ENCODE data around the gene IL1R1. TPM values are rescaled to one million over a fixed set of nuclear protein-coding genes. Genes with fewer than 3 reads are reported as not detected.
"Not testable (repeated sequence)": the region's sequence is repeated elsewhere in the genome, so short reads cannot be mapped to it uniquely, and the experiment has no call there.

IL1R1 gene
- total RNA-seq, 2 experiments from 2014 or later: 0.11 TPM; not detected in 1

- Mint-ChIP-seq H3K36me3 (no peaks in the 10 kb centered on the region), H3K27me3 (peaks cover 20% of the 10 kb centered on the region), H3K4me3 (peak overlapping the region; percentile 69), H3K9me3 (peaks cover 1% of the 10 kb centered on the region), H3K4me1 (peaks cover 13% of the 10 kb centered on the region), H3K27ac (no peak overlapping the region)
- ATAC-seq (ENCODE audit: low read depth): peak; percentile 61
- peak; percentile 36 for DNase-seq
- POLR2A ChIA-PET: interaction anchor here (0.5 to 0.6 kb wide), 2 partner anchors 91 to 267 kb away, joined by 3 to 4 read pairs; no protein-coding TSS in a partner anchor
These were observed 38.3 kb upstream of the IL1R1 start for GRCh38 chr2:102103992-102104871.

- H3K4me3 Mint-ChIP-seq: no peak overlapping the region
- H3K27ac Mint-ChIP-seq: no peak overlapping the region
- peaks cover 7% of the 10 kb centered on the region for H3K4me1 Mint-ChIP-seq
- no peak for ATAC-seq (ENCODE audit: low read depth)
- H3K36me3 Mint-ChIP-seq: no peaks in the 10 kb centered on the region
- H3K9me3 Mint-ChIP-seq: peaks cover 1% of the 10 kb centered on the region
- peaks cover 18% of the 10 kb centered on the region for H3K27me3 Mint-ChIP-seq
- no peak for DNase-seq
- POLR2A ChIA-PET: no interaction called here
These were observed 36.4 kb upstream of the IL1R1 start for GRCh38 chr2:102106133-102106556.

DNA sequence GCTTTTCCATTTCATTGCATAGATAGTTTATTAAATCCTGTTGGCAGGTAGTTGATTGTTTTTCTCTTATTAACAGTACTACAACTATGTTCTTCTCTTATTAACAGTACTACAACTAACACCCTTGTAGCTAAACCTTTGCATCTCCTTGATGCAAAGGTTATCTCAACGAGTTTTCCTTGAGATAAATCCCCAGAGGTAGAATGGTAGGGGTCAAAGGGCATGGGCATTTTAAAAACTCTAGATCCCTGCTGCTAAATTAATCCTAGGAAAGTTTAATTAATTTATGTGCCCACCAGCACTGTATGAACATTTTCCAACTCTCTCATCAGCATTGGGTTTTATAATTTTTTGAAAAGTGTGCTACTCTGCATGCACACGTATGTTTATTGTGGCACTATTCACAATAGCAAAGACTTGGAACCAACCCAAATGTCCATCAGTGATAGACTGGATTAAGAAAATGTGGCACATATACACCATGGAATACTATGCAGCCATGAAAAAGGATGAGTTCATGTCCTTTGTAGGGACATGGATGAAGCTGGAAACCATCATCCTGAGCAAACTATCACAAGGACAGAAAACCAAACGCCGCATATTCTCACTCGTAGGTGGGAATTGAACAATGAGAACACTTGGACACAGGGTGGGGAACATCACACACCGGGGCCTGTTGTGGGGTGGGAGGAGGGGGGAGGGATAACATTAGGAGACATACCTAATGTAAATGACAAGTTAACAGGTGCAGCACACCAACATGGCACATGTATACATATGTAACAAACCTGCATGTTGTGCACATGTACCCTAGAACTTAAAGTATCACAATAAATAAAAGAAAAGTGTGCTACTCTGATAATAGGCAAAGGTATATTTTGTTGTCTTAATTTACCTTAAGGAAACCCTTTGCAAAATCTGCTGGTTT is 35.5 kb upstream of the IL1R1 start:
- H3K27me3 Mint-ChIP-seq: peaks cover 15% of the 10 kb centered on the region

DNA sequence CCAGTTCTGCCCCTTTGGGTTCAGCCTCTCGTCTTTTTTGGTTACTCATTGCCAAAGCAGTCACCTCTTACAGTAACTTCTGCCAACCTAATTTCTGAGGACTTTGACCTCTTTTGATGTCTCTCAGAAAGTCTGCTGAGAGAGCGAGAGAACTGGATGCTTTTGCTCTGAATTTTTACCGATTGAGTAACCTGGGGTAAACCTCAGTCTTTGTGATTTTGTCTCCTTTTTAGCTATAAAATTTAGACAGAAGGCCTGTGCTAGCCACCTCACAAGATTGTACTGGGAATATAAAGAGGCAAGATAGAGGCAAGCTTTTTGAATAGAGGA is 34.8 kb upstream of the IL1R1 start:
- no peak for ATAC-seq (ENCODE audit: low read depth)
- POLR2A ChIA-PET: no interaction called here
- peaks cover 15% of the 10 kb centered on the region for H3K27me3 Mint-ChIP-seq
- DNase-seq: no peak
- H3K4me3 Mint-ChIP-seq: no peak overlapping the region
- peaks cover under 1% of the 10 kb centered on the region for H3K9me3 Mint-ChIP-seq
- no peaks in the 10 kb centered on the region for H3K36me3 Mint-ChIP-seq
- H3K27ac Mint-ChIP-seq: no peak overlapping the region
- H3K4me1 Mint-ChIP-seq: peaks cover 8% of the 10 kb centered on the region

More for the DNA sequence above, 35.5 kb upstream of the IL1R1 start:
- H3K36me3 Mint-ChIP-seq; H3K27ac Mint-ChIP-seq; POLR2A ChIA-PET; H3K4me1 Mint-ChIP-seq; H3K4me3 Mint-ChIP-seq; H3K9me3 Mint-ChIP-seq; DNase-seq; ATAC-seq (ENCODE audit: low read depth): not testable (repeated sequence)

GRCh38 chr2:102109016-102109415 is 33.5 kb upstream of the IL1R1 start:
- peaks cover 2% of the 10 kb centered on the region for H3K9me3 Mint-ChIP-seq
- H3K27me3 Mint-ChIP-seq: peaks cover 11% of the 10 kb centered on the region

DNA sequence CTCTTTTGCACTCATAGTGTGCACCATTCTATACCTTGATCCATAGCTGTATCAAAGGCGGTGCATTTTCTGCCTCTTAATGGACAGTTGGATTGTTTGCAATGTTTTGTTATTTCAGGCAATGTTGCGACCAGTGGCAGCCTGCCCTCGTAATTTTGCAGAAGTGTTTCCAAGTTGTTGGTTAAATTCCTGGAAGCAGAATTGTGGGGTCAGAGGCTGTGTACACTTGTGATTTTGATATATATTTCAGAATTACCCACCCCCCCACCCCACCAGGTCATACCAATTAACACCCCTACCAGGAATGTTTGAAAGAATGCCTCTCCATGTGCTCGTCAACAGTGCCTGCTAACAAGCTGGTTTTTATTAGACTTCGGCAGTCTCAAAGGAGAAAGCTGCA is 32.4 kb upstream of the IL1R1 start:
- Mint-ChIP-seq H3K4me3 (no peak overlapping the region), H3K9me3 (peaks cover 2% of the 10 kb centered on the region), H3K27me3 (peaks cover 5% of the 10 kb centered on the region), H3K36me3 (no peaks in the 10 kb centered on the region), H3K27ac (no peak overlapping the region), H3K4me1 (peaks cover 2% of the 10 kb centered on the region)
- POLR2A ChIA-PET: no interaction called here
- DNase-seq: no peak
- ATAC-seq (ENCODE audit: low read depth): no peak

More at GRCh38 chr2:102109016-102109415, 33.5 kb upstream of the IL1R1 start:
- no peaks in the 10 kb centered on the region for H3K36me3 Mint-ChIP-seq
- ATAC-seq (ENCODE audit: low read depth) (no peak), DNase-seq (no peak)
- H3K4me1 Mint-ChIP-seq: peaks cover 8% of the 10 kb centered on the region
- H3K27ac Mint-ChIP-seq: no peak overlapping the region
- POLR2A ChIA-PET: no interaction called here
- H3K4me3 Mint-ChIP-seq: no peak overlapping the region

- Mint-ChIP-seq H3K27ac (no peak overlapping the region), H3K4me3 (no peak overlapping the region), H3K4me1 (peaks cover 2% of the 10 kb centered on the region), H3K27me3 (peaks cover under 1% of the 10 kb centered on the region), H3K36me3 (no peaks in the 10 kb centered on the region), H3K9me3 (peaks cover 2% of the 10 kb centered on the region)
- DNase-seq: no peak
- POLR2A ChIA-PET: no interaction called here
- no peak for ATAC-seq (ENCODE audit: low read depth)
These were observed 31.8 kb upstream of the IL1R1 start for GRCh38 chr2:102110596-102111334.

GRCh38 chr2:102111823-102112222 is 30.7 kb upstream of the IL1R1 start:
- Mint-ChIP-seq H3K27me3 (no peaks in the 10 kb centered on the region), H3K4me3 (no peak overlapping the region), H3K9me3 (peaks cover 3% of the 10 kb centered on the region), H3K36me3 (no peaks in the 10 kb centered on the region), H3K27ac (no peak overlapping the region), H3K4me1 (peaks cover 2% of the 10 kb centered on the region)
- POLR2A ChIA-PET: no interaction called here
- ATAC-seq (ENCODE audit: low read depth) (no peak), DNase-seq (no peak)

- ATAC-seq (ENCODE audit: low read depth) (no peak), DNase-seq (no peak)
- Mint-ChIP-seq H3K9me3 (peaks cover 3% of the 10 kb centered on the region), H3K4me3 (no peak overlapping the region), H3K4me1 (peaks cover 2% of the 10 kb centered on the region), H3K27me3 (no peaks in the 10 kb centered on the region), H3K27ac (no peak overlapping the region), H3K36me3 (no peaks in the 10 kb centered on the region)
- POLR2A ChIA-PET: no interaction called here
These were observed 30.3 kb upstream of the IL1R1 start for GRCh38 chr2:102112271-102112670.

DNA sequence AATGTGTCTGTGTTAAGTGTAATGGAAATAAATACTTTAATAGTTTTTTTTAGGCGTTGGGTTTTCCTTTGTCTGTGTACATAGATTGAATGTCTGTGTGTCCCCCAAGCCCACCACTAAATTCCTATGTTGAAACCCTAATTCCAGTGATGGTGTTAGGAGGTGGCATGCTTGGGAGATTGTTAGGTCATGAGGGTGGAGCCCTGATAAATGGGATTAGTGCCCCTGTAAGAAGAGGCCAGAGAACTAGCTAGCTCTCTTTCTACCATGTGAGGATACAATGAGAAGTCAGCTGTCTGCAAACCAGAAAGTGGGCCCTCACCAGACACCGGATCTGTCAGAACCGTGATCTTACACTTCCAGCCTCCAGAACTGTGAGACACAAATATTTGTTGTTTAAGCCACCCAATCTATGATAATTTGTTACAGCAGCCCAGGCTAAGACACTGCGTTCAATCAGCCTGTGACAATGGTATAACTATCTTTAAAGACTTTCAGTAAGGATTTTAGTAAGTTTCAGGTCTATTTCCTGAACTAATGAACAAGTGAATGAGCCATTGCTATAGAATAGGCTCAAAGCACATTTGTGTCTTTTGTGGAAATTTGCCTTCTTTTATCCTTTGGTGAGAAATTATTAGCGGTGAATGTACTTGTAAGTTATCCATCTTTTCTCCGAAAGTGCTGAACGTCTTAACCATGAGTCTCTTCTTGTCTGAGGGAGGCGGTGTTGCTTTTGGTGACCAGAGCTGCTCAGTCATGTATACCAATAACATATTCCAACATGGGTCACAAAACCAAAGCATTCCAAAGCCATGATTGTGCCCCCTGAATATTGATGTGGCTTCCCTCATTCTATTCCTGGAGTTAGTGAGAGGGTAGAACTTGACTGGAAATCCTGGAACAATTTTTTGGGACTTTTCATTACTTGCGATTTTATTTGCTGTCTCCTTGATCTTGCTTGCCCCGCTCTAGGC is 29.6 kb upstream of the IL1R1 start:
- POLR2A ChIA-PET: no interaction called here
- DNase-seq (no peak), ATAC-seq (ENCODE audit: low read depth) (no peak)
- Mint-ChIP-seq H3K27ac (no peak overlapping the region), H3K4me3 (no peak overlapping the region), H3K9me3 (peaks cover 3% of the 10 kb centered on the region), H3K27me3 (no peaks in the 10 kb centered on the region), H3K36me3 (no peaks in the 10 kb centered on the region), H3K4me1 (peaks cover 2% of the 10 kb centered on the region)

- DNase-seq (no peak), ATAC-seq (ENCODE audit: low read depth) (no peak)
- Mint-ChIP-seq H3K4me3 (no peak overlapping the region), H3K36me3 (no peaks in the 10 kb centered on the region), H3K4me1 (peaks cover 2% of the 10 kb centered on the region), H3K27me3 (no peaks in the 10 kb centered on the region), H3K27ac (no peak overlapping the region), H3K9me3 (peaks cover 3% of the 10 kb centered on the region)
- POLR2A ChIA-PET: no interaction called here
These were observed 28.2 kb upstream of the IL1R1 start for GRCh38 chr2:102114290-102114721.

- POLR2A ChIA-PET: no interaction called here
- Mint-ChIP-seq H3K4me1 (peaks cover 2% of the 10 kb centered on the region), H3K36me3 (no peaks in the 10 kb centered on the region), H3K9me3 (peaks cover 3% of the 10 kb centered on the region), H3K27ac (no peak overlapping the region), H3K4me3 (no peak overlapping the region), H3K27me3 (no peaks in the 10 kb centered on the region)
- DNase-seq: no peak
- no peak for ATAC-seq (ENCODE audit: low read depth)
These were observed 27.6 kb upstream of the IL1R1 start for GRCh38 chr2:102114851-102115497.
